KG1 (cell line): ENCODE measurements around the gene FIBP.
"Not testable (repeated sequence)": the region's sequence is repeated elsewhere in the genome, so short reads cannot be mapped to it uniquely, and the experiment has no call there.

Experiments
- DNase-seq: peaks from one replicate; lab custom pipeline; 2025; lab: John Stamatoyannopoulos, UW

FIBP gene

DNA sequence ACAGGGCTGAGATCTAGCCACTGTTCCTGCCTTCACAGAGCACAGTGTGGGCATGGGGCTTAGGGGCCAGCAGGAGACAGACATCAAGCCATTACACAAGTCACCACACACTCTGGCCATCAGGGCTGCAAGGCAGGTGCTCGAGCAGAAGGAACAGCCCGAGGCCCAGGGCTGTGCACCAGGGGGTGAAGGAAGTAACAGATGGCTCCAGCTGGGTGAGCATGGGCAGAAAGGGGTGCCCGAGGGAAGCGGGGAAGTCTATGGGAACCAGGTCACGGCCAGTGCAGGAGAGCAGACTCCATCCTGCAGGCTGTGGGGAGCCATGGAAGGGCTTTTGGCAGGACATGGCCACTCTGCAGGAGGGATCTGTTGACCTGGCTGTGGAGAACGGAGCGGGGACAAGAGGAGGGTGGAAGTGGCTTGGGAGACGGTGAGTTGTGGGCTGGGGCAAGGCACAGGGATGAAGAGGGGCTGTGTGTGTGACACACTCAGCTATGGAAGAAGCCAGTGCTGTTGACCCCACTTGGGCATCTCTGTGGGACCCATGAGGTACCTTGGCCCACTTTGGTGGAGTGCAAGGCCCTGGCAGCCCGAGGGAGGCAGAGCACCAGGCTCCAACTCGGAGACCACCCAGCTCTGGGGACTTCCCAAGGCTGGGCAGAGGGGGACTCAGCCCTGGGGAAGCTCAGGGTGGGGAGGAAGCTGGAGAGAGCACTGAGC is 27.0 kb upstream of the FIBP start:
- DNase-seq, result no peak

DNA sequence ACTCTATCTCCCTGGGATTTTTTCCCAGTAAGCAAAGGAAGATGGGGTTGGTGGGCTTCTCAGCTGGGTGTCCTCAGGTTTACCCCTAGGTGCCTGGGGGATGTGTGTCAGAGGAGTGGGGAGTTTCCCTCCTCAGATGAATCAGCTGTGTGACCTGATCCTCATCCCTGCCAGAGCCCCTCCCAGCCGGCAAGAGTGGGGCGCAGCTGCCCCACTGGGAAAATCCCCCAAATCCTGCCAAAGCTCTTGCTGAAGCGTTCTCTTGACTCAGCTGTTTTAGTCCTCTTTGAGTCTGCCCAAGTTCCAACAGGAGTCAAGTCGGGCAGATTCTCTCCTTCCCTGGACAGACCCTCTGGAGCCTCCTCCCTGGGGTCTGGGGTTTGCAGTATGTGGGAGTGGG is 24.6 kb upstream of the FIBP start:
- DNase-seq, result no peak

DNA sequence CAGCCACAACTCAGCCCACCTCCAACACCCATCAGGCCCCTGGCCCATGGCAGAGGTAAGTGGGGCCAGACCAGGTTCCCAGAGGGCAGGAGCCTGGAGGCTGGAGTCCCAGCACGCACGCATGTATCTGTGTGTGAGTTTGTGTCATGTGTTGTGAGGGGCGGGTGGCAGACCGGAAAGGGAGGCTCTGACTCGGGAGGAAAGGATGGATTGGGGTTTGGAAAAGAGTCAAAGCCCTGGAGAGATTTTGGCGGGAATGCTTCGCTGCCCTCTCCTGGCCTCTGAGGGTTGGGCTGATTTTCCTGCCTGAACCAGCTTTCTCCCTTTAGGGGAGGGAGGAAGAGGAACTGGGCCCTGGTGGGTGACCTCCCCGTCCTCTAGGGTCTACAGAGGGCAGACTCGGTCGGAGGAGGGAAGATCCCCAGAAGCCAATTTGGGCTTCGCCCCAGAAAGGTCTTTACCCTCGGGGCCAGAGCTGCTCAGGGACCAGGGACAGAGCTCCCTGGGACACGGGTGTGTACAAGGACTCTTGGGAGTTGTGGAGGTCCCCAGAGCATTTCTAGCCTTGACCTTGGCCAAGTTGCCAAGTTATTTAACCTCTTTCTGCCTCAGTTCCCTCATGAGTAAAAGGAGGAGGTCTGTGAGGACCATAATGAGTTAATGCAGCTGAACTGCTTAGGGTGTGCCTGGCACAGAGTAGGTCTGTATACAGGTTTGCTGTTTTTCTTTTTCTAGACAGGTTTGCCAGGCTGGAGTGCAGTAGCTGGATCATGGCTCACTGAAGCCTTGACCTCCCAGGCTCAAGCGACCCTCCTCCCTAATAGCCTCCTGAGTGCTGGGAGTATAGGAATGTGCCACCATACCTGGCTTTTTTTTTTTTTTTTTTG is 23.7 kb upstream of the FIBP start:
- DNase-seq, result no peak

DNA sequence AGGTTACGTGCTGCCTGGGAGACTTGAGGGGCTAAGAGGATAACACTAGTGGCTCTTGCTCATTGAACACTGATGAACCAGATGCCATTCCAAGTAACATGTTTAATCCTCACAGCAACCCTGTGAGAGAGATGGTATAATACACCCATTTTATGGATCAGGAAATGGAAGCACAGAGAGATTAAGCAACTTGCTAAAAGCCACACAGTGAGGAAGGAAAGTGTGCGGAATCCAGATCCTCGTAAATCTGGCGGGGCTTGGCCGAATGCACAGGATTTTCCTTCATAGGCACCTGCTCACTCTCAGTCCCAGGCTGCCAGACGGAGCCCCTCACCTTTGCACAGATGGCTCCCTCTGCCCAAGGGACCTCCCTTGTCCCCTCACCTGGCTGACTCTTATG is 19.6 kb upstream of the FIBP start:
- no peak for DNase-seq

DNA sequence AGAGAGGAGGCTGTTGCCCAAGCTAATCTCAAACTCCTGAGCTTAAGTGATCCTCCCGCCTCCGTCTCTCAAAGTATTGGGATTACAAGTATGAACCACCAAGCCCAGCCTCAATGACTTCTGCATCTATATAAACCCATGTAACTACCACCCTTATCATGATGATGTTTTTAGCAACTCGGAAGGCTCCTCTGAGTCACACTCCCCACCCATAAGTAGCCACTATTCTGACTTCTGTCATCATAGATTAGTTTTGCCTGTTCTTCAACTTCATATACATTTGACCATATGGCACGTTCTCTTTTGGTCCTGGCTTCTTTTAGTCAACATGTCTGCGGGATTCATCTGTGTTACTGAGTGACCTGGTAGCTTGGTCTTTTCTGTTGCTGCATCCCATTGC is 18.3 kb upstream of the FIBP start:
- DNase-seq, result no peak

DNA sequence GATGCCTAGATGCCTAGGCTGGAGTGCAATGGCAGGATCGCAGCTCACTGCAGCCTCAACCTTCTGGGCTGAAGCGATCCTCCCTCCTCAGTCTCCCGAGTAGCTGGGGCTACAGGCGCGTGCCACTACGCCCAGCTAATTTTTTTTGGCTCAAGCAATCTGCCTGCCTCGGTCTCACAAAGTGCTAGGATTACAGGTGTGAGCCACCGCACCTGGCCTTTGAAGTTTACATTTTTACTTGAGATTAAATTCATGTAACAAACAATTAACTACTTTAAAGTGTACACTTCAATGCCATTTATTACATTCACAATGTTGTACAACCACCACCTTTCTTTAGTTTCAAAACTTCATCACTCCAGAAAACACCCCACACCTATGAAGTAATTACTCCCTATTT is 15.4 kb upstream of the FIBP start:
- no peak for DNase-seq

DNA sequence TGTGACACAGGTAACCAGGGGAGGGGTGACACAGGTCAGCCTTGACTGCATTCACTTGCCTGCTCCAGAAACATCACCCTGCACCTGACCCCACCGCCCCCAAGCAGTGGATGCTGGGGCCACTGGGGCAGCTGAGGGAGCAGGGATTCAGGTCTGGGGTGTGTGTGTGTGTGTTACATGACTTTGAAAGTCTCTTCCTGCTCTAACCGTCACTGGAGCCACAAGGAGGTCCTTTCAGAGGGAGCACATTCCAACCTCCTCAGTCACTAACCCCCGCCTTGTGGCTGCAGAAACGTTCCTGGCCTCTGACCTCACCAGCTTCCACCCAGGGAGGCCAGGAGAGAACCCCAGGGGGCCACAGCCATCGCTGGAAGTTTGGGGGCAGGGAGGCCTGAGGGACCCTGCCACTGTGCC is 14.8 kb upstream of the FIBP start:
- DNase-seq, result no peak

DNA sequence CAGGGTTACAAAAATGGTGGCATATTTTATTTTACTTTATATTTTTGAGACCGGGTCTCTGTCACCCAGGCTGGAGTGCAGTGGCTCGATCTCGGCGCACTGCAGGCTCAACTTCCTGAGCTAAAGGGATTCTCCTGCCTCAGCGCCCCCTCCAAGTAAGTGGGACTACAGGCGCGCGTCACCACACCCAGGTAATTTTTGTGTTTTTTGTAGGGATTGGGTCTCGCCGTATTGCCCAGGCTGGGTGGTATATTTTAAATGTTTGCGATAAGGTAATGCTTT is 12.6 kb upstream of the FIBP start:
- no peak for DNase-seq

DNA sequence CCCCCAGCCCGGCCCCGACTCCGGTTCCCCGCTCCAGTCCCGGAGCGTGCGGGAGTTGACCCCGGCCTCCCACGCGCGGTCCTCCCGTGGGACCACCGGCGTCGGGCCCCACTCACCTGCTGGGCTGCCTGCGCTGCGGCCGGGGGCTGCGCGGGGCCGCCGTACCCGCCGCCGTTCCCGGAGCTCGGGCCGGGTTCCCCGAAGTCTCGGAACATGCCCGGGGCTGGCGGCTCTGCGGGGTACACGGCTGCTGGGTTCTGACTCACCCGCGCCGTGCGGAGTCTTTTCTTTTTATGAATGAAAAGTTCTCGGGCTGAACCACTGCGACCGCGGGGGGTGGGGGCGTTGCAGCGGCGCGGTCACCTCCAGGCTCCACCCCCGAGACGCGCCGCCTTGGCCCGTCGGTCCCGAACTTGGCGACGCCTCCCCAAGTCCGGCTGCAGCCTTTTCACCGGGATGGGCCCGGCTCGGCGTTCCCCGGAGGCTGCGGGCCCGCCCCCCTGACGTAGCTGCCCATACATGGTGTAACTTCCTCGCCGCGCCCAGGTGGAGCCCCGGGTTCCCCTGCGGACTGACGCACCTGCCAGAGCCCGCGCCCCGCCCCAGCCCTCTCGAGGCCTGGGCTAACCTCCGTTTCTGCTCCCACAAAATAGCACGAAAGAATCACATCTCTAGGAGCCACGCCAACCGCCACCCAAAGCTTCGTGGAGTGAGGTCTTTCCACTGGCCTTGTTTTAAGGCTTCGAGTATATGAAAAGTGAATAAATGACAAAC is 12.0 kb upstream of the FIBP start, which contains the start of gene FOSL1:
Gene FOSL1 (minus strand): TSS at position 264 of the 774 bp plus-strand sequence. CDS start 49 bp downstream, at position 215.
- DNase-seq, result no peak

DNA sequence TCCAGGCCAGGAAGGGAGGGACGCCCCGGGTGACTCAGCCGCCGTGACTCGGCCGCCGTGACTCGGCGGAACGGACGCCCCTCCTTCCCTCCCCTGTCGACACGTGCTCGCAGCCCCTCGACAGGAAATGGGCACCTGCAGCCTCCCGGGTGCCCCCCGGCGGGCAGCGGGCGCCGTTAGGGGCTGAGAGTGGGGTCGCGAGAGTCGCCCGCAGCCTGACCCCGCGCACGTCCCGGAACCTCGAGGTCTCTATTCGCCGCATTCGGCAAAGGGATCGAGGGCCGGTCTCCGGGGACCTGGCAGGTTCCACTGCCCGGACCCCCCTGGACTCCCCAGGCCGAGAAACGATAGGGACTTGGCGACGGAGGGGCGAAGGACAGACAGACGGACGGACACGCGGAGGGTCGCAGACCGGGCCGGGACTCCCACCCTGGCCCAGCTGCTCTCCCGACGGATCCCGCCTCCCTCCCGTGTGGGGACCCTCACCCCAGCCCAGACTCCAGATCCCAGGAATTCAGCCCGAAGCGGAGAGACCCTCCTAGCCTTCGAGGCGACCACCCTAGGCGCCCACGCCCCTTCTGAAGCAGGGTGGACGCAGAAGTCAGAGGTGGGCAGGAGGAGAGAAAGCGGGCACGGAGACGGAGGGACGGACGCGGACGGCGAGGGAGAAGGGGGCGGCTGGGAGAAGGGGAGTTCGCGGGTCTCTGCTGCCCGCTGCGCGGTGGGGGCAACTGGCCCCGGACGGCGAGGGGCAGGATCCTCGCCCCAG is 11.3 kb upstream of the FIBP start:
- DNase-seq, result no peak

DNA sequence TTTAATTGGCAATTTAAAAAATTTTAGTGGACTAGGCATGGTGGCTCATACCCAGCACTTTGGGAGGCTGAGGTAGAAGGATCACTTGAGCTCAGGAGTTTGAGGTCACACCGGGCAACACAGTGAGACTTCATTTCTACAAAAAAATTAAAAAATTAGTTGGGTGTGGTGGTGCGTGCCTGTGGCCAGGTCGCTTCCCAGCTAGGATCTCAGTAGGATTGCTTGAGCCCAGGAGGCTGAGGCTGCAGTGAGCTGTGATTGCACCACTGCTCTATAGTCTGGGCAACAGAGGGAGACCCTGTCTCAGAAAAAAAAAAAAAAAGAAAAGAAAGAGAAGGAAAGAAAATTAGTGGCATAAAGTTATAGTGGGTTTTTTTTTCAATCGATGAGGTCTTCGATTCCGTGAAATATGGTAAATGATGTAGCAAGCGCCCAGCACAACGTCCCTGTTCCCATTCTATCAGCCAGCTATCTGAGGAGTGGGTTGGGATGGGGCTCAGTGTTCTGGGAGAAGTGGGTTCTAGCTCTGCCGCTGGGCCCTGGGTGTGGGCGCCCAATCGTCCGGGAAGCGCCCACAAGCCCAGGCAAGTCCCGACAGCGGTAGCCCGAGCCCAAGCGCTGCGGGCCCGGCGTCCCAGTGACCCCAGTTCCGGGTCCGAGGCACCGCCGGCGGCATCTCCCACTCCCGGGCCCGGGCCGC is 10.5 kb upstream of the FIBP start:
- no peak for DNase-seq

DNA sequence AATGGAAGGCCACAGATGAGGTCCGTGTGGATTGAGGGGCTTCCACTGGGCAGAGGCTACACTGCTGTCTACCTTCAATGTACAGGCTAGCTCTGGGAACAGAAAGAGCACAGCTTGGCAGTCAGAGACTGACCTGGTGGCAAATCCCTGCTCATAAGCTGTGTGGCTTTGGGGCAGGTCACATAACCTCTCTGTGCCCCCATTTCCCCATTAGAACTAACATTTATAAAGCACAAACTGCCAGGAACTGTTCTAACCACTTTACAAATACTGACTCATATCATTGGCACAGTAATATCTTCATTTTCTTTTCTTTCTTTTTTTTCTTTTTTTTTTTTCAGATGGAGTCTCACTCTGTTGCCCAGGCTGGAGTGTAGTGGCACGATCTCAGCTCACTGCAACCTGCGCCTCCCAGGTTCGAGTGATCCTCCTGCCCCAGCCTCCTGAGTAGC is 8.8 kb upstream of the FIBP start:
- DNase-seq, result no peak

DNA sequence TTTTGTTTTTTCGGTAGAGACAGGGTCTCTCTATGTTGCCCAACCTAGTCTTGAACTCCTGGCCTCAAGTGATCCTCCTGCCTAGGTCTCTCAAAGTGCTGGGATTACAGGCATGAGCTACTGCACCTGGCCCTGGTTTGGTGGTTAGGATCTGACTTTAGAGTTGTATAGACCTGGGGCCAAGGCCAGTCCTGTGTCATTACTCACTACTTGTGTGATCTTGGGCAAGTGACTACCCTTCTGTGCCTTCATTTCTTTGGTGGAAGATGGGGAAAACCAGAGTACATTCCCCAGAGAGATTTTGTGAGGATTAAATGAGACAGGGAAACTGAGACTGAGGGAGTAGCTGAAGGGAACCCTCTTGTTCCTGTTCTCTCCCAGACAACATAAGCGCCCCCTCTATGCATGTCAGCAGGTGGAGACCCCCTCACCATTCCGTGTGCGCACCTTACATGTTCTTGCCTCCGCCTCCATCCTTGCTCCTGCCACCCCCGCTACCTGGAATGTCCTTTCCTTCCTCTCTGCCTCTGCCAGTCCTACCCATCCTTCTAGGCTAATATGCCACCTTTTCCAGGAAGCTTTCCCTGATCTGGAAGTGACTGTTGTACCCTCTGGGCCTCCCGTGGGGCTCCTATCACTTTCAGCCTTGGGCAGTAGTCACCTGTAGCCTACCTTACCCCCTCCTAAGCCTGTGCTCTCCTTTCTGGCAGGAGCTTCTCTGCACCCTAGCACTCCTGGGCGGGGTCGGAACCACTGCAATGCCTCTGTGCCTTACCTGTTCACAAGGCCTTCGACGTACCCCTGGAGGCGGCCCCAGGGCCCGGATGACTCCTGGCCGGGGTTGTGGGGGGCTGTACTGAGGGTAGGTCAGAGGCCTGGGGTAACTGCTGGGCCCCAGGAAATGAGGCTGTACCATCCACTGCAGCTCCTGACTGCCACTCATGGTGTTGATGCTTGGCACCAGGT is 8.0 kb upstream of the FIBP start:
- DNase-seq, result no peak

DNA sequence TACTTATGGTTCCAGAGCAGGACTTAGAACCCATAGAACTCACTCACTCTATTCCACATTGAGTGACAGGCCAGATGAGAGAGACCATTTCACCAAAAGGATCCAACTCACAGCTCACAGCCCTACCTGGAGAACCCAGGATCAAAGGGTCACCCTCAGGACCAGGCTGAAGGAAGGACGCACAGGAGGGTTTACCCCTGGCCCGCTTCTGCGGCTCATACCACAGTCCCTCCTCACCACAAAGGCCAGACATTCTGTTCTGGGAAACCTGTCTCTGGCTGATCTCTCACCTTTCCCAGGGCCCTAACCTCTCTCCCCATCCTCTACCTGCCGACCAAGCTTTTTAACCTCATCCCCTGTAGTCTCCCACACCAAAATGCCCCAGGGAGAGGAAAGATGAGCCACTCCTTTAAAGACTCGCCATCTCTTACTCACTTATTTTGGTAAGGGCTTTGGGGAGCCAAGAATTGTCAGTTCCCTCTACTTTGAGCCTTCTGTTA is 7.3 kb upstream of the FIBP start:
- no peak for DNase-seq

DNA sequence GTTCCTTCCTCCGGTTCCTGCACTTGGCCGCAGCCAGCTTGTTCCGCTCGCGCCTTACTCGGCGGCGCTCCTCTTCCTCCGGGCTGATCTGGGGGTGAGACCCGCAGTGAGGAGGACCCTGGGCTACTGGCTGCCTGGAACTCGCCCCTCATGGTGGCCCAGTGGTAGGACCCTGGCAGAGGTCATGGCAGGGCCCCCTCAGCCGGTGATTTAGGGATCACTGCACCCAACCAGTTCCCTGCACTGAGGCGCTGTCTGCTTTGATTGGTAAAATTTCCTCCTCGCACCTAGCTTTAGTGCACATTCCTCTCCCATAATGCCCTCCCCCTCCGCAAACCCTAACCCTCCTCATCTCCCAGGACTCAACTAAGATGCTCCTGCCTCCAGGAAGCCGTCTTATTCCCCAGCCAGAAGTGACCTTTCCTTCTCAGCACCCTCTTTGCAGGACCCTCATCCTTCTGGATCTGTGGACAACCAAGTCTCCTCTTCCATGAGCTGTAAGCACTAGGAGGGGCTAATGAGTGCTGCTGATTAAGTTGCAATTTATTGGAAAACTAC is 5.8 kb upstream of the FIBP start:
- DNase-seq, result peak; percentile 78

DNA sequence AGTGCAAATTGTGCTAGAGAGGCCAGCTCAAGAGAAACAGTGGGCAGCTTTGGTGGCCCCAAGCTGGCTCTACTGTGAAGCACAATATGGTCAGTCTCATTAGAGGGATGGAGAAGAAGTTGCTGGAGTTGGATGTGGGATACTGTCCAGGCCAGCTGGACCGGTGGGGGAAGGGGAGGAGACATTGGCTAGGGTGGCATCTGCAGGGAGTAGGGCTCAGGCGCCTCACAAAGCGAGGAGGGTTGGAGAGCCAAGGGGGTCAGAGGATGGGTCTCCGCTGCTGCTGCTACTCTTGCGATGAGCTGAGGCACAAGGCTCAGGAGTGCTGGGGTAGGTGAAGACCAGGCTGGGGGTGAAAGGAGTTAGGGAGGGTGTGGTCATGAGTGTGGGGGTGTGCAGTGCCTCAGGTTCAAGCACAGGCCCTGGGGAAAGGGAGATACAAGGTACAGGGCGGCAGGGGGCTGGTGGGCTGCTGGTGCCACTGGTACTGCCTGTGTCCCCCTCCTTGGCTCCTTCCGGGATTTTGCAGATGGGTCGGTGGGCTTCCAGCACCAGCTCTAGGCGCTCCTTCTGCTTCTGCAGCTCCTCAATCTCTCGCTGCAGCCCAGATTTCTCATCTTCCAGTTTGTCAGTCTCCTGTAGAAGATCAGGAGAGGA is 4.5 kb upstream of the FIBP start:
- no peak for DNase-seq

DNA sequence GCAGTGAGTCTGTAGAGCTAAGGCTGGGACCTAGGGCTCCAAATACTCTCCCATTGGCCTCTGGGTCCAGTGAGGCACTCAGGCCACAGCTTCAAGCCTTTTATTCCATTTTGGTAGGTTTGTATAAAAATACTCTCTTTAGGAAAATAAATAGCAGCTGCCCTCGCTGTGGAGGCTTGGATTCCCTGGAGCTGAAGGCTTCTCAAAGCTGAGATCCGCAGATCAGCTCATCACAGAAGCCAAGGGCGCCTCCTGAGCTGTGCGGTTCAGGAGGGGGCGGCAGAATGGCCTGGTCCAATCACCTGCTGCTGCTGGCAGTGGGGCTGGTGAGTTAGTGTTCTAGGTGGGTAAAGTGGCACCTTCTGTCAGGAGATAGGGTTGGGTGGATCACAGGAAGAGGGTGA is 3.9 kb upstream of the FIBP start:
- DNase-seq, result not testable (repeated sequence)

DNA sequence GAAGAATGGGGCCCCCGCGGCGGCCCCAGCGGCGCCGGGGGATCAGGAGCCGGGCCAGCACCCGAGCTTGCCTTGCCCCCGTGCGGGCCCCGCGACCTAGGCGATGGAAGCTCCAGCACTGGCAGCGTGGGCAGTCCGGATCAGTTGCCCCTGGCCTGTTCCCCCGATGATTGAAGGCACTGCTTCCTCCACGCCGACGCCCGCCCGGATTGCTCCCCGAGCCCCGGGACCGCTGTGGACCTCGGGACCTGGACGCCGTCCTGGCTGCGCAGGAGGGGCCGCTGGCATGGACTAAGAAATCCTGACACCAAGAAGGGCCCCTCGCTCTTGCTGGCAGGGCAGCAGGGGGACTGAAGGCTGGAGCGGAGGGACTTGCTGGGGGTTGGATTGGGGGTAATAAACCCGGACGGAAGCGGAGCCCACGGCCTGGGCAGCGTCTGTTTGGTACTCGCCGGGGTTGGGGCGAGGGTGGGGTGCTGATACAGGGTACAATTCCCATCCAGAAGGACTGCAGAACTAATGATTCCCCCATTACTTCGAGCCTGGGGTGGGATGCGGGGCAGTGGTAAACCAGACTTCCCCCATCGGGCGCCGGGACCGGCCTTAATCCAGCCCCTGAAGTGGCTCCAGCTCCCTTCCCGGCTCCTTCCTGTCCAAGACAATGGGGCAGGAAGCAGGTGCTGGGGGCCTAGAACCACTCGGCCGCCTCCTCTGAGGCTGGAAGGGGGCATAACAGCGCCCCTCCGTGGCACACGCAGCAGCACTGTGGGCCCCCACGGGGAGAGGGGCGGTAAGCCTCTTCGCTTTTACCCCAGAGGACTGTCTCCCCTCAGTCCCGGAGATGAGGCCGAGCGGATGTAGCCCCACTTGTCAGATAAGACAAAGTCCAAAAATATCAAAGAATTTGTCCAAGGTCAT is 3.2 kb upstream of the FIBP start:
- no peak for DNase-seq
